Loucy (cell line): ENCODE measurements around the gene CLPSL1.

ENCODE experiments used
- H2AFZ ChIP-seq: fragments of 200-600 bp; sonication (generic); 2 replicates; pipeline ENCODE4 v1.6.0; 2016; ENCODE audit warnings: antibody characterized with exemption, mild to moderate bottlenecking, low read length, moderate library complexity
- H3F3A ChIP-seq: fragments of 200-600 bp; 2 replicates; pipeline ENCODE4 v1.6.0; 2016; ENCODE audit warnings: antibody characterized with exemption, low read depth, mild to moderate bottlenecking
- H3K27me3 ChIP-seq: fragments of 200-600 bp; sonication (generic); 2 replicates; pipeline ENCODE4 v1.6.1; 2014; ENCODE audit warnings: low read length, mild to moderate bottlenecking; ENCODE audit not compliant: insufficient read depth, poor library complexity, severe bottlenecking
- H3K36me3 ChIP-seq: fragments of 200-600 bp; sonication (generic); 2 replicates; pipeline ENCODE4 v1.6.1; 2016; ENCODE audit warnings: low read length; ENCODE audit not compliant: insufficient read depth
- H3K4me1 ChIP-seq: fragments of 200-600 bp; sonication (generic); 2 replicates; pipeline ENCODE4 v1.5.1; 2014; ENCODE audit warnings: low read length, mild to moderate bottlenecking; ENCODE audit not compliant: insufficient read depth, poor library complexity, severe bottlenecking
- H3K4me2 ChIP-seq: fragments of 200-600 bp; sonication (generic); 2 replicates; pipeline ENCODE4 v1.6.0; 2014; ENCODE audit warnings: antibody characterized with exemption, low read length, low read depth, mild to moderate bottlenecking; ENCODE audit not compliant: poor library complexity, severe bottlenecking
- H3K4me3 ChIP-seq: fragments of 200-600 bp; sonication (generic); 2 replicates; pipeline ENCODE4 v1.5.1; 2014; ENCODE audit warnings: low read length, mild to moderate bottlenecking, mixed read lengths; ENCODE audit not compliant: poor library complexity, severe bottlenecking
- H3K79me2 ChIP-seq: fragments of 200-600 bp; sonication (generic); 2 replicates; pipeline ENCODE4 v1.6.1; 2014; ENCODE audit warnings: low read length; ENCODE audit not compliant: insufficient read depth
- H3K9ac ChIP-seq: fragments of 200-600 bp; sonication (generic); 2 replicates; pipeline ENCODE4 v1.6.0; 2014; ENCODE audit warnings: mild to moderate bottlenecking, low read depth, low read length, moderate library complexity; ENCODE audit not compliant: poor library complexity, severe bottlenecking
- H3K9me2 ChIP-seq: fragments of 200-600 bp; sonication (generic); replicated peaks from 2 replicates; pipeline ENCODE4 v1.6.1; 2016; ENCODE audit warnings: low read depth, low read length, mixed read lengths
- H3K9me3 ChIP-seq: fragments of 200-600 bp; sonication (generic); 2 replicates; pipeline ENCODE4 v1.6.1; 2014; ENCODE audit warnings: mild to moderate bottlenecking, antibody characterized with exemption, low read length, low read depth; ENCODE audit not compliant: insufficient read depth
- H4K20me1 ChIP-seq: fragments of 200-600 bp; sonication (generic); 2 replicates; pipeline ENCODE4 v1.6.0; 2014; ENCODE audit warnings: antibody characterized with exemption, low read length, mild to moderate bottlenecking; ENCODE audit not compliant: insufficient read depth, poor library complexity, severe bottlenecking
- EZH2phosphoT487 ChIP-seq: fragments of 200-600 bp; IDR thresholded peaks from 2 replicates; pipeline ENCODE4 v1.6.1; 2018; ENCODE audit warnings: antibody characterized with exemption, mild to moderate bottlenecking, moderate library complexity, borderline replicate concordance
- TF ChIP-seq, protein P1 (sequence below): fragments of 200-600 bp; sonication (generic); conservative IDR thresholded peaks from 2 replicates; pipeline ENCODE4 v1.5.1; 2014; ENCODE audit warnings: mild to moderate bottlenecking, antibody characterized with exemption, low read length

The CLPSL1 gene

GRCh38 chr6:35831257-35832007 is 50.6 kb downstream of the CLPSL1 start:
- H3K9ac ChIP-seq, result no peak overlapping the region
- no peak overlapping the region for H3K4me2 ChIP-seq
- no peaks in the 10 kb centered on the region for H3K27me3 ChIP-seq
- no peaks in the 10 kb centered on the region for H3K9me3 ChIP-seq
- H3F3A ChIP-seq, result no peaks in the 10 kb centered on the region; the same call in 1 of the 2 replicates
- no peak overlapping the region for H3K4me3 ChIP-seq
- H2AFZ ChIP-seq, result no peak overlapping the region
- H3K9me2 ChIP-seq, result no peaks in the 10 kb centered on the region
- no peaks in the 10 kb centered on the region for H3K4me1 ChIP-seq
- no peaks in the 10 kb centered on the region for H4K20me1 ChIP-seq
- no peaks in the 10 kb centered on the region for H3K79me2 ChIP-seq
- no peak for TF ChIP-seq EZH2phosphoT487
- H3K36me3 ChIP-seq, result peaks cover 35% of the 10 kb centered on the region; the same call in 1 of the 2 replicates

DNA sequence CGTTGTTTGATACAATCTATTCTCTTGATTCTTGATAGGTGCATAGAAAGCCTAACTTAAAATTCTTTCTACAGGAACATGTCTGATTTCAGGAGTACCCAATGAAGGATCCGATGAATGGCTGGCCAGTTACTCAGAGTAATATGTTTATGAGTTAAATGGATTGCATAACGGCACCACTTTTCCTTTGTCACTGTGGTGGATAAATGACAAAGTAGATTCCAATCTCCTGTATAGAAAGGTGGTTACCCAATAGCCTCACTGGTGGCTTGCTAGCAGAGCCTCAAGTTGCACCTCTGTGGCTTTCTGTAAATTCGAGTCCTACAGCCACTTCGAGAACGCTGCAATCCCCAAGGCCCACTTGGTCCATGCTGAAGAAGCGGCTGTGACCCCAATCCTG is 52.7 kb downstream of the CLPSL1 start:
- Histone ChIP-seq H3K9me2 (no peaks in the 10 kb centered on the region), H3K27me3 (no peaks in the 10 kb centered on the region), H3K36me3 (peaks cover 50% of the 10 kb centered on the region; the same call in 1 of the 2 replicates), H4K20me1 (no peaks in the 10 kb centered on the region), H2AFZ (no peak overlapping the region), H3F3A (no peaks in the 10 kb centered on the region; the same call in 1 of the 2 replicates), H3K4me2 (no peak overlapping the region), H3K9me3 (no peaks in the 10 kb centered on the region), H3K9ac (no peak overlapping the region), H3K4me3 (no peak overlapping the region), H3K79me2 (no peaks in the 10 kb centered on the region), H3K4me1 (no peaks in the 10 kb centered on the region)
- TF ChIP-seq, protein P1, sequence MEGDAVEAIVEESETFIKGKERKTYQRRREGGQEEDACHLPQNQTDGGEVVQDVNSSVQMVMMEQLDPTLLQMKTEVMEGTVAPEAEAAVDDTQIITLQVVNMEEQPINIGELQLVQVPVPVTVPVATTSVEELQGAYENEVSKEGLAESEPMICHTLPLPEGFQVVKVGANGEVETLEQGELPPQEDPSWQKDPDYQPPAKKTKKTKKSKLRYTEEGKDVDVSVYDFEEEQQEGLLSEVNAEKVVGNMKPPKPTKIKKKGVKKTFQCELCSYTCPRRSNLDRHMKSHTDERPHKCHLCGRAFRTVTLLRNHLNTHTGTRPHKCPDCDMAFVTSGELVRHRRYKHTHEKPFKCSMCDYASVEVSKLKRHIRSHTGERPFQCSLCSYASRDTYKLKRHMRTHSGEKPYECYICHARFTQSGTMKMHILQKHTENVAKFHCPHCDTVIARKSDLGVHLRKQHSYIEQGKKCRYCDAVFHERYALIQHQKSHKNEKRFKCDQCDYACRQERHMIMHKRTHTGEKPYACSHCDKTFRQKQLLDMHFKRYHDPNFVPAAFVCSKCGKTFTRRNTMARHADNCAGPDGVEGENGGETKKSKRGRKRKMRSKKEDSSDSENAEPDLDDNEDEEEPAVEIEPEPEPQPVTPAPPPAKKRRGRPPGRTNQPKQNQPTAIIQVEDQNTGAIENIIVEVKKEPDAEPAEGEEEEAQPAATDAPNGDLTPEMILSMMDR, result no peak
- TF ChIP-seq EZH2phosphoT487, result no peak
